Amniotic stem cell (primary cell): ENCODE measurements around the gene ATP1A4.
"Not testable (repeated sequence)": the region's sequence is repeated elsewhere in the genome, so short reads cannot be mapped to it uniquely, and the experiment has no call there.

ENCODE experiments used
- DNase-seq: peaks from one replicate; lab custom pipeline; 2025; lab: John Stamatoyannopoulos, UW

The ATP1A4 gene

DNA sequence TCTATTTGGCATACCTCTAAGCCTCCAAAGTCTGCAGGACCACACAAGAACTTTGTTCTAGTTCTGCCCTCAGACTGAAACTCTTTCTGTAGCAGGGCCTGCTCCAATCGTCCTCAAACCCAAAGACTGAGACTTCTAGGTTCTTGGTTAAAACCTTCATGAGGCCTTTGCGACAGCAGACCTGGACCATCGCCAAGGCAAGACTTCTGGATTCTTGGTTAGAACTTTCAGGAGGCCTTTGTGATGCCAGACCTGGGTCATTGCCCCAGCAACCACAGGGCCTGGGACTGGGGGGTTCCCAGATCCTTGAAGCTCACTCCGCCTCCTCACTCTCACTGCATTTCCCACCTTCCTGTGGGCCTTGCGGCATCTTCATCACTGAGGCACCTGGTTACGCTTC lies at the start of gene ATP1A4:
ATP1A4 (plus strand) TSS at position 301 of the 400 bp plus-strand sequence. CDS start 438 bp downstream, outside the sequence.
- no peak for DNase-seq

DNA sequence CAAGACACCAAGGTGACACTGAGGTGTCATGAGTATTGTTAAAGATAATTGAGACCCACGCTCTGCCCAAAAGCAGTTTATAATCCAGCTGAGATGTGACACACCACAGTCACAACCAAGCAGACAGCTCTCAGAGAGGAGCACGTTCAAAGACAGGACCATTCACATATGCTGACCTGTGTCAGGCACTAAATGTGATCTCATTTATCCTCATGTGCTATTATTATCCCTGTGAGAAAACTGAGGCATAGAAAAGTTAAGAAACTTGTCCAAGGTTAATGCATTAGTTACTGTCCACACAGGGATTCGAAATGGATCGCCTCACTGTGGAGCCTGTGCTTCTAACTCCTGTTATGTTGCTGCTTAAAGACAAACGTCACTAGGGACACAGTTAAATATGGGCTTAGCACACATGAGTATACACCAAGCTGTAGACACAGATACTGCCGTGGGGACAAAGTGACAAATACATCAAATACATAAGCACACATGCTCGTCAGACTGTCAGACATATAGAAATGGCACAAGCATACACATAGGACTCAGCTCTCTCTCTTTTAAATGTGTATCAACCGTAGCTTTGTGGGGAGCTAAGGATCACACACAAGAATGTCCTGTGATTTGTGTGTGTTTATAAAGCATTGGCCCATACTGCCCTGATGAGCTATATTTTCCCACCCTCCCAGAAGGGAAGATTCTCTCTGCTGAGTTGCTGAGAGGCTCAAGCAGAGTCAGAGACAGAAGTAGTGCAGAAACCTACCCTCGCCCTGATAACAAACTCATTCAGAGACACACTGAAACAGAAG lies 49.5 kb upstream of the ATP1A4 start:
- DNase-seq = no peak

DNA sequence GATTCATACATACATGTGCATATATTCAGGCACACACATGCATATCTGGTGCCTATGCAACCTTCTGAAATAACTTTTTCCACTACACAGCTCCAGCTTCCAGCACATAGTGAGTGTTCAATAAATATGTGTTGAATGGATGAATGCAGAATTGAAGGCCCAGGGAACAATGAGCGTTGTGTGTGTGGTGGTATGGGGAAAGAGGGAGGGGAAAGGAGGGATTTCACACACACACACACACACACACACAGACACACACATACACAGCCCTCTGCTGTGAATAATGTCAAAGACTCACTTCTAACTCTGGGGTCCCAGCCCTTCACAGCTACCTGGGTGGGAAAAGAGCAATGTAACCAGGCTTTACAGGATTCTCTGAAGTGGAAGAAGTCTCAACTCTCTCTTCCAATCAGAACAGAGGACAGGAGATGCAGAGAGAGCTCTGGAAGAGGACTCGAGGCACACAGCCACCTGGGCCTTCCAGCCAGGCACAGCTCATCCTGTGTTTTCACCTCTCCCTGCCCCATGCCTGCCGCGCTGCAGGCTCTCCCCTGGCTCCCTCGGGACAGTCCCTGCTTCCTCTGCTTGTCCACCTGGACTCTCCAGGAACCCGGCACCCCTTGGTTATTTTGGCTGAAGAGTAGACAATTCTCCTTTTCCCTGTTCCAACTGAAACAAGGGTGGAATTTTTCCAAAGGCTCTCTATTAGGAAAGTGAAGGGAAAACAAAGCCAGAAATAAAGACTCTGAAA lies 47.6 kb upstream of the ATP1A4 start:
- no peak for DNase-seq

DNA sequence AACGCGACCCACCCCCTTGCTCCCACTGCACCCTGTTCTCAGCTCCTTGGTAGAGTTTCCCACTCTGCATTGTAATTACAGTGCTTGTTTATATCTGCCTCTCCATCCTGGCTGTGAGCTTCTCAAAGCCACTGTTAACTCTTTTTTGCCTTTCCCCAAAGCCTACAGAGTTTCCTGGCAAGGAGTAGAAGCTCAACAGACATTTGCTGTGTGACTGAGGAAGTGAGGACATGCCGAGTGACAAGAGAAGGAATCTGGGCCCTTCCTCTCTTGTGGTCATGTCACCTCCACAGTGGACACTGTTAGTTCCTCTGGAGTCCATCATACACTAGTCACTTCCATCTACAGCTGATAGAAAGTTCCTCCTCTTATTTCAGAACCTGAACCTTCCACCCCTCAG lies 46.9 kb upstream of the ATP1A4 start:
- no peak for DNase-seq

DNA sequence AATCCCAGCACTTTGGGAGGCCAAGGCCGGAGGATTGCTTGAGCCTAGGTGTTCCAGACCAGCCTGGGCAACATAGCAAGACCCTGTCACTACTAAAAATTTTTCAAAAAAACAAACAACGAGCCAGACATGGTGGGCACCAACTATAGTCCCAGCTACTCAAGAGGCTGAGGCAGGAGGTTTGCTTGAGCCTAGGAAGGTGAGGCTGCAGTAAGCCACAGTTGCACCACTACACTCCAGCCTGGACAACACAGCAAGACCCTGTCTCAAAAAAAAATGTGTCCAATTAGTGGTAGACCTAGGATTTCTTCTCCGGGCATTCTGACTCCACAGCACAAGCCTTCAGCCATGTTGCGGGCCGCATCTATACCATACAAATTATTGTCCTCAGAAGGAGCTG lies 46.2 kb upstream of the ATP1A4 start:
- no peak for DNase-seq

DNA sequence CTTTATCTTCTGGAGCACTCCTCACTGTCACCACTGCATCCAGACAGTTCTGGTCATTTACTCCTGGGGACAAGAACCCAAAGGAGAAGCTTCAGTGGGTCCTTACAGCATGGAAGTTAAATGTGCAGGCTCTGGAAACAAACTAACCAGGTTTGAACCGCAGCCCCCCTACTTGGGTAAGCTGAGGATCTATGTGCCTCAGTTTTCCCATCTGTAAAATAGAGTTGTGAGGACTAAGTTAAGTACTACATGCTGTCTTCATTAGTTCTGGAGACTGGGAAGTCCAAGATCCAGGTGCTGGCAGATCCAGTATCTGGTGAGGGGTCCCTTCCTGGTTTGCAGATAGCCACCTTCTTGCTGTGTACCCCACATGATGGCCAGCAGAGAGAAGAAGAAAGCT lies 43.9 kb upstream of the ATP1A4 start:
- no peak for DNase-seq

DNA sequence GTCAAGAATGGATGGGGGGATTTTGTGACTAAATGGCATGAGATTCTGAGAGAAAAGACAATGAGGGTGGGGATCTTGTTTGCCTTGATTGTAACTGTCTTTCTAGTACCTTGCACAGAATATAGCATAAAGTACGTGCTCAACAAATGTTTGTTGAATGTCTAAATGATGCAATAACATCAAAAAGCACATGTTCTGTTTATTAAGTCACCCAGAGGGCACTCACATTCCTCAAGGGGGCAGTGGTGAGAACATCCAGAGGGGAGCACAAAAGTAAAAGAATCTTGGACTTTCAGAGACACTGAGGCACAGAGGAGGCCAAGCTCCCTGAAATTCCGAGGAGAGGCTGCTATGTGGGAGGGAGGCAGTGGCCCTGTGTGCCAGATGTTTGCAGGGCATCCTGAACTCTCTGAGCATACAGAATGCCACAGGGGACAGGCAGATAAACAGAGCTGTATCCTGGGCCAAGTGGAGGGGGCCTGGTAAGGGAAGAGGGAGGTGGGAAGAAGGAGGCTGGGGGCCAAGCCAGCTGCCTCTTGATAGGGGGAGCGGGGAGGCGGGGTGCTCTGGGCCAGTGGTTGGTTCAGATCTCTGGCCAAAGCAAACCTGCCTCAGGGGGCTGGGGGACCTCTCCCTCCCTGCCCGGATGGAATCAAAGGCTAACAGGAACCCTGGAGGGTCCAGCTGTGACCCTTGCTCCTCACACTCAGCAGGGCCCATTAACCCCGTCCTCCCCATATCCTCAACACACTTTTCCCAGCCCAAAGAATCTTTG lies 42.3 kb upstream of the ATP1A4 start:
- no peak for DNase-seq

DNA sequence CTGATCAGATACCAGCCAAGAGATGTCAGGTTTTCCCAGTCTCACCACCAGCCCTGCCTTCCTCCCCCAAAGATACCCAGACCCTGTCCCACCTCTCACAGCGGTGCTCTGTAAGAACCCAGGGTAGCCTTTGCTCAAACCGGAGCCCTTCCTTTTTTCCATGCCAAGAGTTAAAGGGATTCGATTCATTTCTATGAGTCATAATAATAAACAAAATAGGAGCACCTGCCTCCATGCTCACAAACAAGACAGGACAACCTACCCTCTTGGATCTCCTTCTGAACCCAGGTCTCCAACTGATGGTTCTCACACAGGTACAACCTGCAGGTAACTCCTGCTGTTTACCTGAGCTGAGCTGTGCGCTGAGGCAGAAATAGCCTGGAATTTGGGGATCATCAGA lies 41.7 kb upstream of the ATP1A4 start:
- DNase-seq = no peak

DNA sequence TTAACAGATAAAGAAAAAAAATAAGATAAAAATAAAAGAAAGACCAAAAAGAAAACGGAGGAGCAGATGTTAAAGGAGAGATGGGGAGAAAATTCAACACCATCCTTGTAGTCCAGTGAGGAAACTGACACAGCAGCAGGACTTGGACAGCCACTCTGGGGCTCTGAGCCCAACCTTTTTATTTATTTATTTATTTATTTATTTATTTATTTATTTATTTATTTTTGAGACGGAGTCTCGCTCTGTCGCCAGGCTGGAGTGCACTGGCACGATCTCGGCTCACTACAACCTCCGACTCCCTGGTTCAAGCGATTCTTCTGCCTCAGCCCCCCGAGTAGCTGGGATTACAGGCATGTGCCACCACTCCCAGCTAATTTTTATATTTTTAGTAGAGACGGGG lies 39.9 kb upstream of the ATP1A4 start:
- not testable (repeated sequence) for DNase-seq

DNA sequence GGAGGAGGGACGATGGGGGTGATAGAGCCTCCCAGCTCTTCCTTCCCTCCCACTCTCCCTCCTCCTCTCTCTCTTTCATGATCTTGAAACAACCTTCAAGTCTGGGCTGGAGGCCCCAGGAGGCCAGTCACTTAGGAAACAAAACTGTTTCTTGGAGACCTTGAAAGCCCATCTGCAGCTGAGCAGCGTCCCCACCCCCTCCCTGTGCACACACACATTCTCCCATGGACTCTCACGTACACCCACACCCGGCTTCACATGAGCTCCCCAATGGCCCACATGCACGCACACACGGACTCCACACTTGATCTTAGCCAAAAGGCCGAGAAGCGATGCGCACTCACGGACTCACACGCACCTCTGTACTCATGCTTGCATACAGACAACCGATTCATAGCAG lies 39.0 kb upstream of the ATP1A4 start:
- no peak for DNase-seq

DNA sequence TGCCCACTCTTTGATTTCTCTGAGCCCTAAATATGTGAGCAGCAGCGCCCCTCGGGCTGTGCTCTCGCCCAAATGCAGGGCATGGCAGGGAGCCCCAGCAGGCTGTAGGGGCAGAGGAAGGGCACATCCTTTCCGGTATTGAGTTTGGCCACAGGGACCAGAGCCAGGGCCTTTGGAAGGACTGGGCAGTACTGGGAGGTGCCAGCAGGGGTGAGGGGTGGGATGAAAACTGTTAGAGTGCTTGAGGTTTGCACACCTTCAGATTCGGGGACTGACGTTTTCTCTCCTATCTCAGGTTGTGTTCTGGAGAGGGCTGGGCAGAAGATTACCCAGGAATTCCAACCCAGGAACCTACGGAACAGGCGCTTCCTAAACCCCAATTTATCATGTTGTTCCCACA lies 38.0 kb upstream of the ATP1A4 start:
- DNase-seq = no peak

DNA sequence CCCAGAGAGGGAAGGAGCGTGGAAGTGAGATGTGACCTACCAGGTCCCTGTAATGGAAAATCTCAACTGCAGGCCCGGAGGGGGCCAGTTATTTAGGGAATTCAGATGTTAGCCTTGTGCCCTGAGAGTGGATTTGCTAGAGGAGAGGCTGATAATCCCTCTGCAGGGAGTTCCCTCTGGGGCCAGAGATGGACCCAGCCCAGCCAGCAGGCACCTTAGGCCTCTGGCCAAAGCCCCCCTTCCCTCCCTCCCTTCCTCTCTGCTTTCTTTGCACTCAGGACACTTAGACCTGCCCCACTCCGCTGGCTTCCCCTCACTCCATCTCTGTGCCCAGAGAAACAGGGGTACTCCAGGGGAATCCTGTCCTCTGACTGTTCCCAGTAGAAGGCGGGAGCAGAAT lies 37.3 kb upstream of the ATP1A4 start:
- no peak for DNase-seq

DNA sequence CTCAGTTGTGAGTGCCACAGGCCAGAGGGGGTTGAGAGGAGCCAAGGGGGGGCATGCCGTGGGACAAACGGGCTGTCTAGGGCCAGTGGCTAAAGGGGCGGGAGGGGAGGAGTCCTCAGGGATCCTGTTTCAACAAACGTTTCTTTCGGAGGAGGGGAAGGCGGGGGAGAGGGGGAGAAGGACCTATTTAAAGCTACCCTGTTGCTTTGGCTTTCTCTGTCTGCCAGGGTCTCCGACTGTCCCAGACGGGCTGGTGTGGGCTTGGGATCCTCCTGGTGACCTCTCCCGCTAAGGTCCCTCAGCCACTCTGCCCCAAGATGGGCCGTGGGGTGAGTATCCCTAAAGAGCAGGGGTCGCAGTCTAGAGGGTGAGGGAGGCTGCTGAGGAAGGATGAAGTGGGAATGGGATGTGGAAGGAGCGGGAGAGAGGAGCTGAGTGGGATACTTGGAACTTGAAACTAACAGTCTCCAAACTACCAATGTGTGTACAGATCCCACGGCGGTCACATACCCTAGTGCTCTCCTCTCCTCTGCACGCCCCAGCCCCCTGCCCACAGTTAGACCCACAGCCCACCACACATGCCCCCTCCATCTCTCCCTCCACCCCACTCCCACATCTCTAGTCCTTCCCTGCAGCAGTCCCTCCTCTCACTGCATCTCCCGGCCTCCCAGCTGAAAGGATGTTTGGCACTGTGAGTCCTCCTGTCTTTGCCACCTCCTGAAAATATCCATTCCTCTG lies 35.7 kb upstream of the ATP1A4 start, which contains the start of gene ATP1A2:
ATP1A2 (plus strand) TSS at position 215 of the 738 bp plus-strand sequence; CDS start at position 318, 103 bp downstream.
- DNase-seq = no peak

DNA sequence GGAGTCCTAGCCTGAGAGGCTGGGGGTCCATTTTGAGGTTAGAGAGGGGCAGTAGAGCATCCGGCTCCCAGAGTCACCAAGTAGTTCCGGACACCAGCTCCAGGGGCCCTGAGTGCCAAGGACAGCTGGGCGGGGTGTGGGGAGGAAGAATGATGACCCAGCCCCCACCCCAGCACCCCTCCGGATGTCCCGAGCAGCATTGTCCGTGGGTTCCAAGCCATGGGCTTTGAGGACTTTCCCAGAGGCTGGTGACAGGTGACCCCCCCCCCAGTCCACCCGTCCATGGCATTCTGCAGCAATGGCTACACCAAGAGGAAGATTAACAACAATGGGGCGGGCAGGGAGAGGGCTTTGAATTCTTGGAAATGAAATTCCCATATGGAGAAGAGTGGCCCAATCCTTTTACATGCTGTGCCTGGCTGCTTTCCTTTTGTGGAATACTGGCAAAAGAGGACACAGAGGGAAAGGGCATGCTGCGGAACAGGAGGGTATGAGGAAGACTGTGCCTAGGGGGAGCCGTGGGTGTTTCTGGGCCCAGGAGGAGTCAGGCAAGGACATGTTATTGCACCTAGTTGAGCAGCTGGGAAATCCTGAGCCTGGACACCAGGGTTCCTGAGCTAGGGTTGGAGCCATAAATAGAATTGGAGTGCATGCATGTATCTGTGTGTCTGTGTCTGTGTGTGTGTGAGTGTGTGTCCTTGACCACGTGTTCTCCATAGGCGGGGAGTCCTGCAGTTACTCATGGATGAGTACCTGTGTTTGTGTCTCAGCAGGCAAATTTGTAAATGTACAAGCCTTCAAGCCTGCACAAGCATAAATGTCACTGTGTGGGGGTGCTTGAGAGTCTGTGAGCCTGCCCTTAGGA lies 34.9 kb upstream of the ATP1A4 start:
- DNase-seq = no peak

DNA sequence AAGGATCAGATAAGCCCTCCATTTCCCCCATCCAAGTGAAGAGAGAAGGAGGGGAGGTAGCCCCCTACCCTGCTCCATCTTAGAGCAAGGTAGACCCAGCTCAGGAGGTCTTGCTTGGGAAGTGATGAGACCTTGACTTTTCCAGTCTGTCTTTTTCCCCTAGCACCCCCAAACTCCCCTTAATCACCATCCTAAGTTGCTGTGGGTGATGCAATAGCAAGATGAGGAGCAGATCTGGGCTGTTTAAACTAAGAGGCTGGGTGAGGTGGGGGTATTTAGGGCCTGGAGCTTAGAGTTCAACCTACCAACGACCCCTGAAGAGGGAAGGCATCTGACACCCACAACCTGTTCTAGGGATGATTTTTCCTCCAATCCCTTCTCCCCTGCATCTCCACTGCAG lies 34.1 kb upstream of the ATP1A4 start:
- no peak for DNase-seq

DNA sequence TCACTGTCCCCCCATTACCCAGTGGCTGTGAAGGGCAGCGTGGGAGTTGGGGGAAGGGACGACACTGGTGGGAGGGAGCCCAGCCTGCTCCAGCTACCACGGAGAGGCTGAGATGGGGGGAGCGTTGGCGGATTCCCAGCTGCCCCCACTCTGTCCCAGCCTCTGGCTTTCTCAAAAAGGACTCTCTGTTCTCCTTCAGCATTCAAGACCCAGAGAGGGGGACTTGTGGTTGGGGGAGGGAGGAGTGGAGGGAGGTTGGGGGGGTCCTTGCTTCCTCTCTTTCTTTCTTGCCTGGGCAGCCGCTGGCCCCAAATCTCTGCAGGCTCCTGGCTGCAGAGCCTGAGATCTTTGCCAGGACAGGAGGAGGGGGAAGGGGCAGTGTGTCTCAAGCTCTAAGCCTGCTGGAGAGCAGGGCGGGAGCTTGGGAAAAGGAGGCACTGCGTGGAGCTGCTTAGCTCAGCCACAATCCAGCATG lies 33.7 kb upstream of the ATP1A4 start:
- no peak for DNase-seq

DNA sequence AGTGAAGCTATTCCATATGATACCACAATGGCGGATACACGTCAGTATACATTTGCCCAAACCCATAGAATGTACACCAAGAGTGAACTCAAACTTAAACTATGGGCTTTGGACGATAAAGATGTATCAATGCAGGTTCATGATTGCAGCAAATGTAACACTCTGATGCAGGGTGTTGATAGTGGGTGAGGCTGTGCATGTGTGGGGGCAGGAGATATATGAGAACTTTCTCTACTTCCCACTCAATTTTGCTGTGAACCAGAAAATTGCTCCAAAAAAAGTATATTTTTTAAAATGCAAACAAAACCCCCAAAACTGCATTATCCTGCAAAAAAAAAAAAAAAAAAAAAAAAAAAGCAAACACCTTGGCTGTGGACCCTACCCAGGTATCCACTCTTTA lies 32.5 kb upstream of the ATP1A4 start:
- no peak for DNase-seq

DNA sequence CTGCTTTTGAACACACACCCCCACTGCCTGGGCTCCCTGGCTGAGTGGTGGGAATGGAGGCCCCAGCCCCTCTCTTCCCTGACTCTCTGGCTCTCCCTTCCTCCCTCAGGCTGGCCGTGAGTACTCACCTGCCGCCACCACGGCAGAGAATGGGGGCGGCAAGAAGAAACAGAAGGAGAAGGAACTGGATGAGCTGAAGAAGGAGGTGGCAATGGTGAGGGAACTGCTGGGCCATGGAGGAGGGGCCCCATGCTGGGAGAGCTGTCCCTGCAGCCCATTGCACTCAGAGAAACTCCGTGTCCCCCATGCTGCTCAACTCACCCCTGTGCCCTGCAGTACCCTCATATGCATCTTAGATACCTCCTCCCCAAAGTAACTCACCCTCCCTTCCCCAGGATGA lies 30.6 kb upstream of the ATP1A4 start:
- DNase-seq = no peak

DNA sequence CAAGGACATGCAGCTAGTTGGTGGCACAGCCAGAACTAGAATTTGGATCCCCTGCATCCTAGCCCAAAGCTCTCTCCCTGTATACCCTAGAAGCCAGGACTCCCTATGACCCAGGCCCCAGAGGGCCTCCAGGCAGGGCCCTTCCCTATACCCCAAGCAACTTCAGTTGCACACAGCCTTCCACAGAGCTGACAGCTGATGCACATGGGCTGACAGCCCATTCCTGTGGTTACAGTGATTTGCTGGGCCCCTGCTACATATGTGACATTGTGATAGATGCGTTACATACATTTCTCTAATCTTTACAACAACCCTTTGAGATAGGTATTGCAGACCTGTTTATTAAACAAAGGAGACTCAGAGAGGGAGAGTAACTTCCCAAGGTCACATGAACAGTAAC lies 30.0 kb upstream of the ATP1A4 start:
- no peak for DNase-seq

DNA sequence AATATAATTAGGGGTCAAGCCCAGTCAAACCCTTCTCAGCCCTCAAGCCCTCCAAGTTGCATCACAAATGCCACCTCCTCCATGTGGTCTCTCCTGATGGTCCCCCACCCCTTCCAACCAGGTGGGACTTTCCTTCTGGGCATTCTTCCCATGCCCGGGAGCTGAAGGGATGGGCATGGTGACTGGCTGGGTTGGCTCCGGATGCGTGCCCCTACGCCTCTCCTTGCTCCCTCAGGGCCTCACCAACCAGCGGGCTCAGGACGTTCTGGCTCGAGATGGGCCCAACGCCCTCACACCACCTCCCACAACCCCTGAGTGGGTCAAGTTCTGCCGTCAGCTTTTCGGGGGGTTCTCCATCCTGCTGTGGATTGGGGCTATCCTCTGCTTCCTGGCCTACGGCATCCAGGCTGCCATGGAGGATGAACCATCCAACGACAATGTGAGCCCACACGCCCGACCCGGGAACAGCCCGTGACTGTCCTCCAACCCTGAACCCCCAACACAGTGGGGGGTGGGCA lies 28.4 kb upstream of the ATP1A4 start:
- DNase-seq = no peak

DNA sequence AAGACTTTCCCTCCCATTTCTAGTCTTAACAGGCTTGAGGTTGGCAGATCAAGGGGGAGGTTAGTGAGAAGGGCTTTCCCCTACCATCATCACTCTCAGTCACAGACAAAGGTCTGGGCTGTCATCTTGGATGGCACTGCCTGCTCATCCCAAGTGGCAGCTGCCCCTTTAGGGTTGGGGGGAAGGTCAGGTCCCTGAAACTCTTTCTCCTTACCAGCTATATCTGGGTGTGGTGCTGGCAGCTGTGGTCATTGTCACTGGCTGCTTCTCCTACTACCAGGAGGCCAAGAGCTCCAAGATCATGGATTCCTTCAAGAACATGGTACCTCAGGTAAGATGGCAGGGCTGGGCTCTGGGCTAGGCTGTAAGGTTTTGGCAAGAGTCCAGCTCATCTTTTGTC lies 27.7 kb upstream of the ATP1A4 start:
- no peak for DNase-seq
